Vagina (tissue), 2 donors: ENCODE measurements around the gene WWOX. TPM values are rescaled to one million over a fixed set of nuclear protein-coding genes. Genes with fewer than 3 reads are reported as not detected.

Experiments
- DNase-seq, 2 donors: peaks; one replicate each; pipeline ENCODE4 v3.0.0-alpha.2; 2017; ENCODE audit errors: extremely low spot score in 2 of 2
- H3K27ac ChIP-seq: fragments of 200-600 bp; sonication (generic); one replicate; pipeline ENCODE4 v1.5.1; 2019
- H3K27me3 ChIP-seq: fragments of 200-600 bp; sonication (generic); one replicate; pipeline ENCODE4 v1.5.1; 2019
- H3K36me3 ChIP-seq, 2 donors: fragments of 200-600 bp; sonication (generic); one replicate each; pipeline ENCODE4 v1.5.1; 2017 to 2019
- H3K4me1 ChIP-seq: fragments of 200-600 bp; sonication (generic); one replicate; pipeline ENCODE4 v1.5.1; 2019
- H3K4me3 ChIP-seq, 2 donors: fragments of 200-600 bp; sonication (generic); 1 replicate in 1 of 2; 2 replicates in 1 of 2; pipeline ENCODE4 v1.5.1; 2016 to 2019
- H3K9me3 ChIP-seq: fragments of 200-600 bp; sonication (generic); one replicate; pipeline ENCODE4 v1.5.1; 2019
- CTCF ChIP-seq, 3 experiments: fragments of 450-650 bp in 2 of 3; fragments of 200-600 bp in 1 of 3; sonication (generic) in 1 of 3; IDR thresholded peaks; one replicate each; pipeline ENCODE4 v1.5.1; 2017 to 2019; ENCODE audit warnings: antibody characterized with exemption in 3 of 3, mild to moderate bottlenecking in 2 of 3, moderate library complexity in 2 of 3
- POLR2A ChIP-seq, 2 donors: fragments of 450-650 bp; IDR thresholded peaks; one replicate each; pipeline ENCODE4 v1.6.1; 2017; ENCODE audit warnings: antibody characterized with exemption in 2 of 2, mild to moderate bottlenecking in 2 of 2, moderate library complexity in 2 of 2
- POLR2AphosphoS5 ChIP-seq, 2 donors: sonication (generic); formaldehyde crosslinking; IDR thresholded peaks; one replicate each; pipeline ENCODE4 v1.9.0; 2017; ENCODE audit warnings: antibody characterized with exemption in 2 of 2, mild to moderate bottlenecking in 2 of 2, low read depth in 1 of 2; ENCODE audit not compliant: insufficient read depth in 1 of 2
- intact Hi-C: fragments of 100-400 bp; cut with DNase I; formaldehyde crosslinking; loops from one replicate; pipeline ENCODE4 v1.15.1; 2023
- total RNA-seq: library from RNA; depleted of rRNA; stranded (reverse); fragments of >200 nt; gene quantifications from one replicate; pipeline ENCODE4 v1.2.3, GENCODE V29; 2016

The WWOX gene
- total RNA-seq, 1 donor from 2014 or later = 33.1 TPM

- TF ChIP-seq CTCF (IDR thresholded peaks at IDR 0.05) (no peak), POLR2AphosphoS5 (IDR thresholded peaks at IDR 0.05; ENCODE audit: insufficient read depth in 1 of 2, low read depth in 1 of 2) (no peak), POLR2A (IDR thresholded peaks at IDR 0.05) (no peak)
- Histone ChIP-seq H3K27ac (peak overlapping the region; percentile 54), H3K4me3 (no peak overlapping the region), H3K27me3 (no peaks in the 10 kb centered on the region), H3K4me1 (peaks cover 16% of the 10 kb centered on the region), H3K36me3 (no peaks in the 10 kb centered on the region), H3K9me3 (no peaks in the 10 kb centered on the region)
- intact Hi-C loops = no loop called here
- no peak for DNase-seq
Measured at GRCh38 chr16:78744099-78744498, 644.6 kb downstream of the WWOX start.

DNA sequence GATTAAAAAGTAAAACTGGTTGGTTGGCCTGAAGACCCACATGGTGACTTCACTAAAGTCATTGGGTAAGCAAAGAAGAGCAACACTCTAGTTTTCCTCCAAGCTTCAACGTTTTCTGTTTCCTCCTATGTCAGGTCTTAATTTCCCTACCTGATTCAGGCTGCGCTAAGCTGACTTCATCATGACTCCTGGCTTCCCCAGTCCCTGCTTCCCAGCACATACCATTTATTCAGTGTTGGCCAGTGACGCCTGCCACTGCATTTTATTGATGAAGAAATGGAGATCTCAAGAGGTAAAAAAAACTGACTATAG lies 645.3 kb downstream of the WWOX start:
- no peak for DNase-seq
- intact Hi-C loops = no loop called here
- peak overlapping the region; percentile 54 for H3K27ac ChIP-seq
- H3K36me3 ChIP-seq = no peaks in the 10 kb centered on the region
- H3K9me3 ChIP-seq = no peaks in the 10 kb centered on the region
- TF ChIP-seq POLR2A (IDR thresholded peaks at IDR 0.05) = no peak
- TF ChIP-seq POLR2AphosphoS5 (IDR thresholded peaks at IDR 0.05; ENCODE audit: insufficient read depth in 1 of 2, low read depth in 1 of 2) = no peak
- TF ChIP-seq CTCF (IDR thresholded peaks at IDR 0.05) = no peak
- H3K27me3 ChIP-seq = no peaks in the 10 kb centered on the region
- no peak overlapping the region for H3K4me3 ChIP-seq
- peaks cover 16% of the 10 kb centered on the region for H3K4me1 ChIP-seq

- TF ChIP-seq POLR2A (IDR thresholded peaks at IDR 0.05) (no peak), POLR2AphosphoS5 (IDR thresholded peaks at IDR 0.05; ENCODE audit: insufficient read depth in 1 of 2, low read depth in 1 of 2) (no peak), CTCF (IDR thresholded peaks at IDR 0.05) (no peak)
- Histone ChIP-seq H3K4me1 (peaks cover 16% of the 10 kb centered on the region), H3K9me3 (no peaks in the 10 kb centered on the region), H3K36me3 (no peaks in the 10 kb centered on the region), H3K27me3 (no peaks in the 10 kb centered on the region), H3K27ac (peak overlapping the region; percentile 63), H3K4me3 (no peak overlapping the region)
- intact Hi-C loops = no loop called here
- DNase-seq = no peak
Measured at GRCh38 chr16:78745108-78746019, 645.9 kb downstream of the WWOX start.

DNA sequence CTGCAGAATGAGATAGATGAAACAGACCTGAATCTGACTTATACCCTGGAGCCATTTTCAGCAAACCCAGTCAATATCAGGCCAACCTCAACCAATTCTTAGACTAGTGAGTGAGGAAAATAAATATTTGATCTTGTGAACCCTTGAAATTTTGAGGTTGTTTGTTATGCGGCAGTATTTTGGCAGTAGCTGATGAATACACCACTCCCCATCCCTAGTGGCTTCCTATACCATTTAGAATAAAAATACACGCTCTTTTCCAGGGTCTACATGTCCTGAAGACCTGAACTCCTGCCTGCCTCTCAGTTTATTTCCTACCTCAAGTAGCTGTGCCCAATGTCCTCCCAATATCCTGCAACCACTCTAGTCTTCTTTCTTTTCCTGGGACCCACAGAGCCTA lies 647.3 kb downstream of the WWOX start:
- TF ChIP-seq POLR2AphosphoS5 (IDR thresholded peaks at IDR 0.05; ENCODE audit: insufficient read depth in 1 of 2, low read depth in 1 of 2) (no peak), CTCF (IDR thresholded peaks at IDR 0.05) (no peak), POLR2A (IDR thresholded peaks at IDR 0.05) (no peak)
- no peak overlapping the region for H3K27ac ChIP-seq

GRCh38 chr16:78748220-78748929 lies 648.9 kb downstream of the WWOX start:
- peaks cover 16% of the 10 kb centered on the region for H3K4me1 ChIP-seq
- TF ChIP-seq CTCF (IDR thresholded peaks at IDR 0.05) = no peak
- TF ChIP-seq POLR2A (IDR thresholded peaks at IDR 0.05) = no peak
- no peak for TF ChIP-seq POLR2AphosphoS5 (IDR thresholded peaks at IDR 0.05; ENCODE audit: insufficient read depth in 1 of 2, low read depth in 1 of 2)
- intact Hi-C loops = no loop called here

More for the DNA sequence above, 647.3 kb downstream of the WWOX start:
- H3K9me3 ChIP-seq = no peaks in the 10 kb centered on the region
- DNase-seq = no peak
- H3K4me1 ChIP-seq = peaks cover 16% of the 10 kb centered on the region
- H3K27me3 ChIP-seq = no peaks in the 10 kb centered on the region
- no peaks in the 10 kb centered on the region for H3K36me3 ChIP-seq
- H3K4me3 ChIP-seq = no peak overlapping the region
- intact Hi-C loops = no loop called here

More at GRCh38 chr16:78748220-78748929, 648.9 kb downstream of the WWOX start:
- H3K27ac ChIP-seq = no peak overlapping the region
- no peak overlapping the region for H3K4me3 ChIP-seq
- H3K36me3 ChIP-seq = no peaks in the 10 kb centered on the region
- no peaks in the 10 kb centered on the region for H3K9me3 ChIP-seq
- no peak for DNase-seq
- H3K27me3 ChIP-seq = no peaks in the 10 kb centered on the region
